Liver (tissue), 9 donors: ENCODE results near the gene ASPG. TPM values are rescaled to one million over a fixed set of nuclear protein-coding genes. Genes with fewer than 3 reads are reported as not detected.

Source experiments
- DNase-seq: peaks from one replicate; pipeline ENCODE4 v3.0.0-alpha.2; 2017; ENCODE audit warnings: low spot score
- H3K27ac ChIP-seq, 2 donors: one replicate each; pipeline ENCODE4 v1.7.0; 2013; ENCODE audit warnings: inconsistent platforms in 2 of 2, low read length in 2 of 2, control low read depth in 1 of 2, low read depth in 1 of 2, mild to moderate bottlenecking in 1 of 2
- H3K27me3 ChIP-seq, 4 donors: one replicate each; pipeline versions ENCODE4 v1.6.1 to v1.7.0; 2013; ENCODE audit warnings: low read length in 3 of 4, inconsistent platforms in 1 of 4, mild to moderate bottlenecking in 1 of 4, moderate library complexity in 1 of 4; ENCODE audit not compliant: control insufficient read depth in 4 of 4, insufficient read depth in 4 of 4
- H3K36me3 ChIP-seq, 4 donors: one replicate each; pipeline versions ENCODE4 v1.6.1 to v1.7.0; 2013; ENCODE audit warnings: low read length in 3 of 4, mild to moderate bottlenecking in 3 of 4, low read depth in 1 of 4, moderate library complexity in 1 of 4; ENCODE audit not compliant: control insufficient read depth in 4 of 4, insufficient read depth in 3 of 4
- H3K4me1 ChIP-seq, 4 donors: one replicate each; pipeline versions ENCODE4 v1.6.1 to v1.7.0; 2013; ENCODE audit warnings: low read length in 3 of 4, mild to moderate bottlenecking in 3 of 4, moderate library complexity in 1 of 4; ENCODE audit not compliant: control insufficient read depth in 4 of 4, insufficient read depth in 4 of 4
- H3K4me3 ChIP-seq, 3 donors: one replicate each; pipeline versions ENCODE4 v1.6.1 to v1.7.0; 2013; ENCODE audit warnings: low read length in 3 of 3, control low read depth in 1 of 3, low read depth in 1 of 3, mild to moderate bottlenecking in 1 of 3
- H3K9ac ChIP-seq, 2 donors: one replicate each; pipeline ENCODE4 v1.7.0; 2013; ENCODE audit warnings: low read length in 2 of 2, mild to moderate bottlenecking in 2 of 2, moderate library complexity in 2 of 2, control low read depth in 1 of 2, low read depth in 1 of 2
- H3K9me3 ChIP-seq, 4 donors: one replicate each; pipeline versions ENCODE4 v1.6.1 to v1.7.0; 2013; ENCODE audit warnings: low read length in 3 of 4; ENCODE audit not compliant: control insufficient read depth in 4 of 4
- ATF3 ChIP-seq: IDR thresholded peaks from 2 replicates; pipeline ENCODE4 v1.6.1; 2016; ENCODE audit warnings: antibody characterized with exemption
- EGR1 ChIP-seq, 2 donors: IDR thresholded peaks; 2 replicates each; pipeline ENCODE4 v1.6.1; 2016 to 2018; ENCODE audit warnings: antibody characterized with exemption in 2 of 2, low read depth in 2 of 2
- FOXA1 ChIP-seq: IDR thresholded peaks from 2 replicates; pipeline ENCODE4 v1.6.1; 2016; ENCODE audit warnings: antibody characterized with exemption
- FOXA2 ChIP-seq: IDR thresholded peaks from 2 replicates; pipeline ENCODE4 v1.6.1; 2016; ENCODE audit warnings: antibody characterized with exemption
- GABPA ChIP-seq, 2 donors: IDR thresholded peaks in 1 of 2; conservative IDR thresholded peaks in 1 of 2; 2 replicates each; pipeline ENCODE4 v1.6.1; 2016; ENCODE audit warnings: antibody characterized with exemption in 2 of 2, mild to moderate bottlenecking in 1 of 2, moderate library complexity in 1 of 2
- HNF4A ChIP-seq, 2 donors: conservative IDR thresholded peaks; 2 replicates each; pipeline ENCODE4 v1.6.1; 2016; ENCODE audit warnings: antibody characterized with exemption in 2 of 2, mild to moderate bottlenecking in 2 of 2
- HNF4G ChIP-seq: IDR thresholded peaks from 2 replicates; pipeline ENCODE4 v1.6.1; 2016; ENCODE audit warnings: antibody characterized with exemption
- JUND ChIP-seq, 2 donors: IDR thresholded peaks; 2 replicates each; pipeline ENCODE4 v1.6.1; 2016; ENCODE audit warnings: antibody characterized with exemption in 2 of 2
- MAX ChIP-seq: IDR thresholded peaks from 2 replicates; pipeline ENCODE4 v1.6.1; 2016; ENCODE audit warnings: antibody characterized with exemption
- NR2F2 ChIP-seq: IDR thresholded peaks from 2 replicates; pipeline ENCODE4 v1.6.1; 2016; ENCODE audit warnings: antibody characterized with exemption
- RAD21 ChIP-seq, 2 donors: IDR thresholded peaks; 2 replicates each; pipeline ENCODE4 v1.6.1; 2016; ENCODE audit warnings: antibody characterized with exemption in 2 of 2, mild to moderate bottlenecking in 2 of 2
- REST ChIP-seq: IDR thresholded peaks from 2 replicates; pipeline ENCODE4 v1.6.1; 2016; ENCODE audit warnings: antibody characterized with exemption, mild to moderate bottlenecking
- RXRA ChIP-seq, 2 donors: IDR thresholded peaks; 2 replicates each; pipeline ENCODE4 v1.6.1; 2017 to 2018; ENCODE audit warnings: antibody characterized with exemption in 2 of 2, mild to moderate bottlenecking in 1 of 2
- SP1 ChIP-seq: IDR thresholded peaks from 2 replicates; pipeline ENCODE4 v1.6.1; 2018; ENCODE audit warnings: antibody characterized with exemption, mild to moderate bottlenecking
- TAF1 ChIP-seq: conservative IDR thresholded peaks from 2 replicates; pipeline ENCODE4 v1.6.1; 2016; ENCODE audit warnings: antibody characterized with exemption, mild to moderate bottlenecking
- YY1 ChIP-seq: IDR thresholded peaks from 2 replicates; pipeline ENCODE4 v1.6.1; 2016; ENCODE audit warnings: antibody characterized with exemption, mild to moderate bottlenecking
- ZBTB33 ChIP-seq: IDR thresholded peaks from 2 replicates; pipeline ENCODE4 v1.6.1; 2016; ENCODE audit warnings: antibody characterized with exemption
- WGBS: extraction: QIAGEN DNeasy Blood & Tissue Kit; methylation state at CpG from one replicate; pipeline ENCODE4 v1.1.7; 2013; 5-methylcytosine and 5-hydroxymethylcytosine counted together
- polyA plus RNA-seq, 2 donors: library from polyadenylated mRNA; stranded (reverse) in 1 of 2; unstranded in 1 of 2; fragments of 200-250 nt in 1 of 2; fragments of >200 nt in 1 of 2; fragmentation: Nextera tagmentation in 1 of 2; extraction: Ambion mirVana in 1 of 2; gene quantifications; one replicate each; pipeline versions ENCODE4 v1.2.1 to v1.2.3, GENCODE V29; 2013 to 2015
- total RNA-seq, 2 donors: library from RNA; depleted of rRNA; stranded (reverse); fragments of >200 nt; gene quantifications; one replicate each; pipeline ENCODE4 v1.2.3, GENCODE V29; 2014
- donor health status: healthy.
- donor health status: healthy.
- donor health status: healthy.
- donor health status: healthy.
- donor health status: healthy.

ASPG gene
- total and polyA plus RNA-seq, 4 donors: 42.4 to 158 (median 110) TPM

- peak in 1 of 2 donors; percentile 70 for TF ChIP-seq GABPA (IDR thresholded peaks at IDR 0.05 in 1 of 2, conservative IDR thresholded peaks at IDR 0.05 in 1 of 2)
Measured at GRCh38 chr14:104087981-104088850, 2.7 kb downstream of the ASPG start (continued).

GRCh38 chr14:104090071-104090748 lies 4.7 kb downstream of the ASPG start:
- no peak overlapping the region for H3K9ac ChIP-seq
- no peaks in the 10 kb centered on the region for H3K27me3 ChIP-seq
- peak overlapping the region; percentile 31 to 68 for H3K27ac ChIP-seq
- DNase-seq: no peak
- 90% methylated on average over 20 of the region's 20 CpGs for WGBS
- no peaks in the 10 kb centered on the region for H3K36me3 ChIP-seq
- H3K4me1 ChIP-seq: peaks cover 26 to 80% (median 49%) of the 10 kb centered on the region in 4 donors
- TF ChIP-seq JUND (IDR thresholded peaks at IDR 0.05): peak in 1 of 2 donors; percentile 7
- peak in 1 of 2 donors; percentile 28 for TF ChIP-seq RXRA (IDR thresholded peaks at IDR 0.05)
- no peak for TF ChIP-seq FOXA2
- TF ChIP-seq GABPA (IDR thresholded peaks at IDR 0.05 in 1 of 2, conservative IDR thresholded peaks at IDR 0.05 in 1 of 2): no peak
- peak; percentile 42 for TF ChIP-seq MAX
- no peak overlapping the region for H3K4me3 ChIP-seq
- no peaks in the 10 kb centered on the region for H3K9me3 ChIP-seq

- peaks cover 0 to 7% (median 2%) of the 10 kb centered on the region in 4 donors for H3K36me3 ChIP-seq
- no peaks in the 10 kb centered on the region for H3K9me3 ChIP-seq
- peak overlapping the region in 2 of 3 donors; percentile 1 to 25 for H3K4me3 ChIP-seq
- no peak for DNase-seq
- H3K4me1 ChIP-seq: peaks cover 26 to 73% (median 47%) of the 10 kb centered on the region in 4 donors
- TF ChIP-seq TAF1 (no peak), REST (peak; percentile 52), GABPA (IDR thresholded peaks at IDR 0.05 in 1 of 2, conservative IDR thresholded peaks at IDR 0.05 in 1 of 2) (no peak), SP1 (peak; percentile 52), EGR1 (IDR thresholded peaks at IDR 0.05; ENCODE audit: low read depth in 2 of 2) (peak in 1 of 2 donors; percentile 72), HNF4G (peak; percentile 40), RXRA (IDR thresholded peaks at IDR 0.05) (peak; percentile 83 to 95), RAD21 (IDR thresholded peaks at IDR 0.05) (no peak), NR2F2 (peak; percentile 63), YY1 (peak; percentile 68), ATF3 (no peak), ZBTB33 (no peak), FOXA2 (no peak), HNF4A (conservative IDR thresholded peaks at IDR 0.05) (peak; percentile 88 to 92), FOXA1 (no peak)
- H3K27ac ChIP-seq: peak overlapping the region; percentile 20 to 49
- no peak overlapping the region for H3K9ac ChIP-seq
- 35% methylated on average over 26 of the region's 26 CpGs for WGBS
- no peaks in the 10 kb centered on the region for H3K27me3 ChIP-seq
Measured at GRCh38 chr14:104091061-104091926, 5.8 kb downstream of the ASPG start.
